GM18511 (cell line): ENCODE measurements around the gene FKBP1A.
"Not testable (repeated sequence)": the region's sequence is repeated elsewhere in the genome, so short reads cannot be mapped to it uniquely, and the experiment has no call there.

Source experiments
- ATAC-seq: cut with Tn5 transposase; IDR thresholded peaks from one replicate; pipeline ENCODE4 v1.9.1; 2021; ENCODE audit warnings: mild to moderate bottlenecking, moderate library complexity; ENCODE audit not compliant: unreplicated experiment

The FKBP1A gene

DNA sequence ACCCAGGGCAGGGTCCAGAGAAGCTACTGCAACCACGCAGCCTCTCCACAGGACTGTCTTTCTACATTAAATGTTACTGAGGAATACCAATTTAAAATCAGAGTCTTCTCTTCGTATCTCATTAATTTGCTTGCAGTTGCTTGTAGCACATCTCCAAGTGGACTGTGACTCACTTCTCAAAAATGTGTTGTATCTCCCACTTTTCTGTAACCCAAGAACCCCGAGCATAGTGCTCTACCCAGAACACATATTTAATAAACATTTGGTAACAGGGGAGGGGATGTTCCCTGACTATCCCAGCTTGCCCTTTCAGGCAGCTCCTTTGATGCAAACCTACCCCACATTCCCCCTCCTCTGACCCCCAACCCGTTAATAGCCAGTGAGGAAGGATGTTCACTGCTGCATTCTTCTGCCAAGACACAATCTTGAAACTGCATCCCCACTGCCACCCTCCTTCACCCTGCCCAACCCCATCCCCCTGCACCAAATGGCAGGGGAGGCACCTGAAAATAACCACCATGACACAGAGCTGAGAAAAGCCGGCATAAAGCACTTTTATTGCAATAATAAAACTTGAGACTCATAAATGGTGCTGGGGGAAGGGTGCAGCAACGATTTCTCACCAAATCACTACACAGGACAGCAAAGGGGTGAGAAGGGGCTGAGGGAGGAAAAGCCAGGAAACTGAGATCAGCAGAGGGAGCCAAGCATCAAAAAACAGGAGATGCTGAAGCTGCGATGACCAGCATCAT lies 24.2 kb downstream of the FKBP1A start:
- ATAC-seq: no peak

DNA sequence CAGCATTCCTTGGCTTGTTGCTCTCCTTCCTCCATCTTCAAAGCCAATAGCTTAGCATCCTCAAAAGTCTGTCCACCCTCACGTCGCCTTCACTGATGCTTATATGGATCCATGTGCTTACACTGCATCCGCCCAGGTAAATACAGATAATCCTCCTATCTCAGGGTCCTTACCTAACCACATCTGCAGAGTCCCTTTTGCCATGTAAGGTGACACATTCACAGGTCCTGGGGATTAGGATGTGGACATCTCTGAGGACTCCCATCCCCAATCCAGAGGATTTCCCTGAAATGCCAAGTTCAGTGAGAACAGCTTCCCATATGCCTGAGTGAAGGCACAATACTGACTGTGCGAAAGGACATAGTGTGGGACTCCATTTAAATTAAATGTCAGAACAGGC lies 25.4 kb downstream of the FKBP1A start:
- ATAC-seq: no peak

DNA sequence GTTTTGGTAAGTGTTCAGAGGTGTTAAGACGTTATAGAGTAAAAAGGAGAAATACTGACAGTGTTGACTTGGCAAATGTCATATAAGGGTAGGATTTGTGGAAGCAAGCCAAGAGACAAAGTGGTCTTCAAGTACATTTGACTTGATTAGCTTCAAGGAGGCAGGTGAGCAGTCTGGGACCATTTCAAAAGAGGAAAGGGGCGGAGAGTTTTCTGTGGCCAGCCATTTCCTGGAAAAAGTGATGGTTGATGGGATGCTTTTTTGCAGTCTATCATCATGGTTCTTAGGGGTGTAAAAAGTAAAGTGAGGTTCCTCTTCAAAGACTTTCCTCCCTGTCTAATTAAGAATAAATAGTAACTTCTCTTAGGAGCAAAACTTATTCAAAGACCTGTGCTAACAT lies 28.7 kb downstream of the FKBP1A start:
- ATAC-seq: no peak

DNA sequence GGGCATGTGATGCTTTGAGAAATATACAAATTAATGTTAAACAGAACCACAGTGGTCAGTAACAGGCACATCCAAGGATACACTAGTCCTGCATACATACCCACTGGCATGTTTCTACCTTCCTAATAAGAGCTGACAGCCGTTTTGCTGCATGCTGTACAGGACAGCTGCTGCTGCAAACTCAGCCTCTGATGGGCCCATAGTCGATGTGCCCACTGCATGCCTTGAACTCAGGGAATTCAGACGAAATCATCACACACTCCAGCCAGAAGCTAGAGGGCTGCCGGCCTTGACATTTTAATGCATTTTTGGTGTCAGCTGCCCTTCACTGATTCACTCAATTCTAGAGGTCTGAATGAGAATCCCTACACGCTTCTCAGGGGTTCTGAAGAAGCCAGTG lies 29.3 kb downstream of the FKBP1A start:
- no peak for ATAC-seq

DNA sequence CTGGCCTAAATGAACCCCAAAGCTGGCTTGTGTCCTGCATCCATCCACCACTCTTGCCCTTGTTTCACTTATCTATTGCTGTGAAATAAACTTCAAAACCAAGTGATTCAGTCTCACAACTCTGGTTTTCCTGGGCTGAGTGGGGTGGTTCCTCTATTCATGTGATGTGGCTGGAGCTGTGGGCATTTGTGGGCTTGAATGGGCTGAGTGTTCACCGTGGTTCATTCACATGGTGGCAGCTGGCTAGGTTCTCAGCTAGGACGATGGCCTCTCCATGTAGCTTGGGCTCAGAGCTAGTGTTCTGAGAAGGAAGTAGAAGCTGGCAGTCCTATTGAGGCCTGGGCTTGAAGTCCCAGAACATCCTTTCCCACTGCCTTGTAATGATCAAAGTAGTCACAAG lies 30.4 kb downstream of the FKBP1A start:
- ATAC-seq: no peak

DNA sequence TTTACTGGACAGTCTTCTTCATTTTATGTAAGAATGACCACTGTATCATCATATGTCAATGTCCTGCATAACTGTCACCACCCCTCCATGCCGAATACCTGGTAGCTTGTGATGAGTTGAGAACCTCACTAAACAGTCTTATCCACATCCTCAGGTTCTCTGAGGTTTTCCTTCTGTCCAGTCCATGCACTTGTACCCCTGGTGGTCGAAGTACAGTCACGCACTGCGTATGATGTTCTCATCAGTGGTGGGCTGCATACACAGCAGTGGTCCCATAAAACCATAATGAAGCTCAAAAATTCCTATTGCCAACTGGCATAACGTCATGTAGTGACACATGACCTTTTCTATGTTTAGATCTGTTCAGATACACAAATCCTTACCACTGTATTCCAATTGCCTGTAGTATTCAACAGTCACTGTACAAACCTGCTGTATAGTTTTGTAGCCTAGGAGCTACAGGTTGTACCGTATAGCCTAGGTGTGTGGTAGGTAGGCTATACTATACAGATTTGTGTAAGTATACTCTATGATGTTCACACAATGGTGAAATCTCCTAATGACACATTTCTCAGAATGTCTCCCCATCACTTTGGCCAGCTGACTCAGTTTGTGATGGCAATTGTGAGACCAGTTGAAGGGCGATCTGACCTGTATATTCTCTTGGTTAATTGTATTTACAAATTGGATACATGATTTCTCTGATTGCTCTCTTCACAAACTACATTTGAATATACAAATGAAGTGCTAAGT lies 32.6 kb downstream of the FKBP1A start:
- no peak for ATAC-seq

DNA sequence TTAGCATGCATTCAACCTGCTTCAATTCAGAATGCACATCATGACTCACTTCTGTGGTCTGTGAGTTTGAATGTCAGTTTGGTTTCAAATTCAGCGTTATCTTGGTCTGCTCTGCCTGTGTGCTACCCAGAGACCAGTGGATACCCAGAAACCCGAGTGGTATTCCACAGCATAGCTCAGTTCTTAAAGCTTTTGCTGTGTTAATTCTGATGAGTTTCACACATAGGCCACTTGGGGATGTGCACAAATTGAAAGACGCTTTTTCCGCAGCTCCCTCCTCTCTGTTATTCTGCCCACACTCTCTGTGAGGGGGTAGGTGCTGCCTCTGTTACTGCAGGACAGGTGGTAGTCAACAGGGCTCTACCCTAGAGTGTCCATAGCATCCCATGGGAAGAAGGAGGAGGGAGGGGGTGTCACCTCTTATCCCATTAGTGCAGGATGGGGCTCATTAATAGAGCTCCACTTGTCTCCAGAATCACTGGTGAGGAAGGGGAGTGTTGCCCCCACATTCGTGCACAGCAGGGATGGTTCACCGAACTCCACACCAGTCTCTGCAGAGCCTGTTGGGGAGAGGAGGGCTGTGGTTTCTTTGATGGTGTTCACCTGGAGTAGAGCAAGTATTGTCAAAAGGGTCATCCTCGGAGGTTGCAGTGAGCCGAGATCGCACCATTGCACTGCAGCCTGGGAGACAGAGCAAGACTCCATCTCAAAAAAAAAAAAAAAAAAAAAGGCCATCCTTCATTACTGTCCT lies 34.8 kb downstream of the FKBP1A start:
- ATAC-seq: no peak

DNA sequence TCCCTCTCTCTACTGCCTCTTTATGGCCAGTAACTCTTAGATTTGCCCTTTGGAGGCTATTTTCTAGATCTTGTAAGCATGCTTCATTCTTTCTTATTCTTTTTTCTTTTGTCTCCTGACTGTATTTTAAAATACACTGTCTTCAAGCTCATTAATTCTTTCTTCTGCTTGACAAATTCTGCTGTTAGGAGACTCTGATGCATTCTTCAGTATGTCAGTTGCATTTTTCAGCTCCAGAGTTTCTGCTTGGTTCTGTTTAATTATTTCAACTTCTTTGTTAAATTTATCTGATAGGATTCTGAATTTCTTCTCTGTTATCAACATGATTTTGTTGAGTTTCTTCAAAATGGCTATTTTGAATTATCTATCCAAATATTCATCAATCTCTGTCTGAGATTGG lies 38.9 kb downstream of the FKBP1A start:
- no peak for ATAC-seq

DNA sequence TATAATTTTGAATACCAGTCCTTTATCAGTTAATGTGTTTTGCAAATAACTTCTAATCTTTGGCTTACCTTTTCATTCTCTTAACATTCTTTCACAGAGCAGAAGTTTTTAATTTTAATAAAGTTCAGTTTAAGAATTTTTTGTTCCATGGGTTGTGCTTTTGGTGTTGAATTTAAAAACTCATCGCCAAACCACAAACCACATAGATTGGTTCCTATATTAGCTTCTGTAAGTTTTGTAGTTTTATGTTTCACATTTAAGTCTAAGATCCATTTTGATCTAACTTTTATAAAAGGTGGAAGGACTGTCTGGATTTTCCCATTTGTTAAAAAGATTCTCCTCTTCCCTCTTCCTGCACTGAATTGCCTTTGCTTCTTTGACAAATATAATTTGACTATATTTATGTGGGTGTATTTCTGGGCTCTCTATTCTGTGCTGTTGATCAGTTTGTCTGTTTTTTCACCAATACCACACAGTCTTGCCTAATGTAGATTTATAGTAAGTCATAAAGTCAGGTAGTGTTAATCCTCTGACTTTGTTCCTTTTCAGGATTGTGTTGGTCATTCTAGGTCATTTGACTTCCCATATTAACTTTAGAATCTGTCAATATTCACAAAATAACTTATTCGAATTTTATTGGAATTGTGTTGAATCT lies 46.4 kb downstream of the FKBP1A start:
- ATAC-seq: no peak

DNA sequence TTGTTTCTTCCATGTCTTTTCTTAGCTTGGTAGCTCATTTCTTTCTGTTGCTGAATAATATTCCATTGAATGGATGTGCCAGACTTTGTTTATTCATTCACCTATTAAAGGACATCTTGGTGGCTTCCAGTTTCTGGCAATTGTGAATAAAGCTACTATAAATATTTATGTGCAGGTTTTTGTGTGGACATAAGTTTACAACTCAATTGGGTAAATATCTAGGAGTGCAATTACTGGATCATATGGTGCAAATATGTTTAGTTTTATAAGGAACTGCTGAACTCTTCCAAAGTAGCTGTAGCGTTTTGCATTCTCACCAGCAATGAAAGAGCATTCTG lies 47.1 kb downstream of the FKBP1A start:
- no peak for ATAC-seq

DNA sequence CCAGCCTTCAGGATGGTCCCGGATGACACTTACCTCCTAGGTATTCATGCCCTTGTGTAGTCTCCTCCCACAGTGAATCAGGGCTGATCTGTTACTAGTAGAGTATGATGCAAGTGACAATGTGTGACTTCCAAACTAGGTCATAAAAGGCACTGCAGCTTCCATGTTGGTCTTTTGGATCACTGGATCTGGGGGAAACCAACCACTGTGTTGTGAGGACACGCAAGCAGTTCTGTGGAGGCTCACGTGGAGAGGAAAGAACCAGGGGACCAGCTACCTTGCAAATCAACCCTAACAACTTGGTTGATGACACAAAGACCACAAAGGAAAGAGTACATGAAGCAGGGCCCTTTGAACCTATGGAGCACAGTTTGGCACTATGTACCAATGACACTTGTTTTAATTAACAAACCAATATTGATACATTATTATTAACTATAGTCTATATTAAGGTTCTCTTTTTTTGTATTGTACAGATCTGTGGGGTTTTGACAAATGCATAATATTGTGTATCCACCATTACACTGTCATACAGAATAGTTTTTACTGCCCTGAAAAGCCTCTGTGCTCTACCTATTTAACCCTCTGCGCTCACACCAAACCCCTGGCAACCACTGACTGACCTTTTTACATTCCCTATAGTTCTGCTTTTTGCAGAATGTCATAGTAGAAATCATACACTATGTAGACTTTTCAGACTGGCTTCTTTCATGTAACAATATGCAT lies 47.7 kb downstream of the FKBP1A start:
- no peak for ATAC-seq

DNA sequence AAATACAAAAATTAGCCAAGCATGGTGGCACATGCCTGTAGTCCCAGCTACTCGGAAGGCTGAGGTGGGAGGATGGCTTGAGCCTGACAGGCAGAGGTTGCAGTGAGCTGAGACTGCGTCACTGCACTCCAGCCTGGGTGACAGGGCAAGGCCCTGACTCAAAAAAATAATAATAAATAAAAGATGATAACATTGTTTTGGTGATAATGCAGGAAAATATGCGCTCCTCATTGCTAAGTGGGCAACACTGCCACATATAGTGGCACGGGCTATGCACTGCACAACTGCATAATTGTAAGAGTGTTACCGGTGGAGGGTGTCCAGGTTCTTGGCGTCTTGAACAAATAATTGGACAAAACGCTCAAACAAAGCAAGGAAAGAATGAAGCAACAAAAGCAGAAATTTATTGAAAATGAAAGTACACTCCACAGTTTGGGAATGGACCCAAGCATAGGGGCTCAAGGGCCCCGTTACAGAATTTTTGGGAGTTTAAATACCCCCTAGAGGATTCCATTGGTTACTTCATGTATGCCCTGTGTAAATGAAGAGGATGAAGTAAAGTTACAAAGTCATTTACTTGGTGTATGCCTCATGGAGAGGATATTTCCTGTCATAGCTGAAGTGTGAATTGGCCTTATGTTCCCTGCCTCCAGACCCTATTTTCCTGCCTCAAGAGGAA lies 49.3 kb downstream of the FKBP1A start:
- not testable (repeated sequence) for ATAC-seq

DNA sequence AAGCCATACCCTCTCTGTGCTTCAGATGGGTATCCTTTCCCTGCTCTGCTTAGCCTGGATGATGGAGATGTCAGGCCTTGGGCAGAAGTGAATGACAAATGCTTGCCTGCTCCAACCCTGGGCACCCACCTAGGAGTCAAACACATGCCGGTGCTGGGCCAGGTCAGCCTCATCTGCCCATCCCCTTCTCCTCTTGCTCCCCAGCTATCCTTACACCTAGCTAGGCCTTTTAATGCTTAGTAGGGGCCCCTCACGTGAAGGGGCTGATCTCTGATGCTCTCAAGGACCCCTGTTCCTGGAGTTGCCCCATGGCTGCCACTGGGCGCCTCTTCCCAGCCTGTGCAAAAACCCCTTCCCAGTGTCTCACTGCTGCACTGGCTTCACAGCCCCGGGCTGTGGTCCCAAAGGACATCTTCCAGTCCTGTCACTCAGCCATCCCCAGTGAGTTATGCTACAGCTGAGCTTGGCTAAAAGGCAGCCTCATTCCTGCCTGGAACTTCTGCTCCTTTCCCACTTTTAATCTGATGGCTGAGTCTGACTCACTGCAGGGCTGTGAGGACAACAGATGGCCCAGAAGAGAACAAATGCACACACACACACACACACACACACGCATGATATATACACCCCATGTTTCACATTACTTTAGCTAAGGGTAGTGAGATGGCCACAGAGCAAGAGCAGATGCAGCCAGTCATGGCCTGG lies 51.1 kb downstream of the FKBP1A start:
- no peak for ATAC-seq

DNA sequence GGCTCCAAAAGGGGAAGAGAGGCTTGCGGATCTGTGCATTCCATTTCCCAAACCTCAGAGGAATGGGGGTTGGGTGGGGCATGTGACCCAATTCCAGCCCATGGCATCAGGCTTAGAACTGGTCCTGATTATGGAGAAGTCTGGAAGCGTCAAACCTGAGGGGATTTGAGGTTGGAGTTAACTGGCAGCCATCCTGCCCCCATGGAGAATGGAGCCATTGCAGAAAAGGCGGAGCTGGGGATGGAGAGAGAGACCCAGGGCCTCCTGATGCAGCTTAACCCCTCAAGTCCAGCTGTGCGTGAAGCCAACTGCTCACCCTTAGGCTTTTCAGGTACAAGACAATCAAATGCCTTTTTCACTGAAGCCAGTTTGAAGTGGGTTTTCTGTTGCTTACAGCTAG lies 54.1 kb downstream of the FKBP1A start:
- ATAC-seq: no peak

DNA sequence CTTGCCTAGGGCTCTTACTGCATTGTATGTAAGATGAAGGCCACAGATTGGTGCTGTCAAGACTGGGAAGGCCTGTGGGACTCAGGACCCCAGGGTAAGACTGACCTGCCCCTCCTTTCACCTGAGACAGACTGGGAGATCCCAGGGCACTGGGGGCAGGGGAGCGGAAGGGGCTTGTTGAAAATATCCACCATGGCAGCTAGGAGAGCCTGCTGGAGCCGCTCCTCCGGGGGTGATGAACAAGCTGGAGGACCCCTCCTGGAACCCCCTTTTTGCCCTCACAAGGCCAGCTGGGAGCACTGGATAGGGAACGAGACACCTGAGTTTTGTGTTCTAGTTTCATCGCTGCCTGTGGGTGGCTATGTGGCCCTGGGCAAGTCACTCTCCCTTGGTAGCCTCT lies 54.8 kb downstream of the FKBP1A start:
- ATAC-seq: no peak

DNA sequence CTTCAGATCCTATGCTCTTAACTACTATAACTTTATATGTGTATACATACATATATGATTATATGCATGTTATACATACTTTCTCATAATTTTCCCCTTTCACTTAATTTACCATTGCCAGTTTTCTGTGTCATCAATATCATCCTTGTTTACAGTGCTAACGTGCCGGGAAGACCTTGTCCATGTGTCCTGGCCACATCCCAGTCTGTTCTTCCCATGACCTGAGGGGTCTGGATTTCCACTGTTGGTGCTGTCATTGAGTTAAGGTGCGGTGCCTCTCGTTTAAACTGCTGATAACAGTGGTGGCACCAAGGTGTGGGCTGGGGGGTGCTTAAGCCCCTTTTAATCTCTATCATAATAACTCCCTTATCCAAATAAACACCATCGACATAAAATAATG lies 55.4 kb downstream of the FKBP1A start:
- ATAC-seq: no peak

DNA sequence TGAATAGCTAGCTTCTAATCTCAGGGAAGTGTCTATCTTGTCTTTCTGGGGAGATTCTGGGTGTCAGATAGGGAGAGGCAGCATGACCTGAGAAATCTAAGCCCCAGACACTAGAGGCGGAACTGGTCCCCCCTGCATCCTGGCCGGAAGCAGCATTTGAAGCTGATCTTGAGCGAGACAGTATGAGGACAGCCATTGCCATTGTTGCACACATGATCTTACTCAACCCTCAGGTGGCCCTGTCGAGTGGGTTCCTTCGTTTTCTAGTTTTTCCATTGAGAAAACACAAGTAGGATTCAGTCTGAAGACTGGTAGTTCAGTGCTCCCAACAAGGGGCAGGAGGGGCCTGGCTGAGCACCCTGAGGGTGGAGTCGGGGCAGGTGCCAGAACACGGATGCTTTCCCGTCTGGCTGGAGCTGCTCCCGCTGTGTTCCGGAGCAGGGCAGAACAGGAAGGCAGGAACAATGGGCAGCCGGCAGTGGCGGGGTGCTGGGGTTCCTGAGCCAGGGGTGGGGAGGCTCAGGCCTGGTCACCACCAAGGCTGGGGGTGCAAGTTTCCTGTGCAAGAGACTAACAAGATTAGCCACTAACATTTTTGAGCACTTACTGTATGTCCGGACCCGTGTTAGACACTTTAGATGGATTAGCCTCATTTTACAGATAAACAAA lies 56.0 kb downstream of the FKBP1A start:
- ATAC-seq: no peak

DNA sequence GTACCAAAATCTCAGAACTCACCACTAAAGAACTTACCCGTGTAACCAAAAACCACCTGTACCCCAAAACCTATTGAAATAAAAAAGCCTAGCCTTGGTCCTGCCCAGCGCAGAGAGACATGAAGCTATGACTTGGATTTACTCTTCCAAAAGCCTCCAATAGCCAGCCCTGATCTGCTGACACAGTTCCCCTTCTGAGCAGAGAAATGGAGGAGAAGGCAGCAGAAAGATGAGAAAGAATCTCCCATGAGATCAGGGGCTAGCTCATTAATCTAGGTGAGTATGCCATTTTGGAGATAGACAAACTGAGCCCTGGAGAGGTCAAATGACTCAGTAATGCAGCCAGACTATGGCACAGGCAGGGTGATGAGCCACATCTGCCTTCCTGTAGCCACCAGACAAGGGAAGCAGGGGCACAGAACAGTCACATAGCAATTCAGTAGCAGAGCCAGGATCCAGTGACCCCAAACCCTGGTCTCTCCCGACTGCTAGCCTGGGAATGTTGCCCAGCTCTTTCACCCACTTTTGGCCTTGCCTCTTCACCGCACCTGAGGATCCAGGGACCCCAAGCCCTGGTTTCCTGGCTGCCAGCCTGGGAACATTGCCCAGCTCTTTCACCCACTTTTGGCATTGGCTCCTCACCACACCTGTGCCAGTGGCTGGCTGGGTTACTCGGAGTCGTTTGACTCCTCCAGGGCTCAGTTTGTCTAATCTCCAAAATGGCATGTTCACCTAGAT lies 56.7 kb downstream of the FKBP1A start:
- ATAC-seq: no peak
